Stimulated activated CD8-positive, alpha-beta memory T cell treated with anti-CD3 and anti-CD28 coated beads, Interleukin-2, amount 100 ng/mL, for 48 hours (primary cell): ENCODE results near the gene FIGNL1.

ENCODE experiments used
- DNase-seq, 2 donors: peaks; one replicate each; pipeline ENCODE4 v3.0.0-alpha.2; 2020; ENCODE audit warnings: low read depth in 2 of 2

FIGNL1 gene

DNA sequence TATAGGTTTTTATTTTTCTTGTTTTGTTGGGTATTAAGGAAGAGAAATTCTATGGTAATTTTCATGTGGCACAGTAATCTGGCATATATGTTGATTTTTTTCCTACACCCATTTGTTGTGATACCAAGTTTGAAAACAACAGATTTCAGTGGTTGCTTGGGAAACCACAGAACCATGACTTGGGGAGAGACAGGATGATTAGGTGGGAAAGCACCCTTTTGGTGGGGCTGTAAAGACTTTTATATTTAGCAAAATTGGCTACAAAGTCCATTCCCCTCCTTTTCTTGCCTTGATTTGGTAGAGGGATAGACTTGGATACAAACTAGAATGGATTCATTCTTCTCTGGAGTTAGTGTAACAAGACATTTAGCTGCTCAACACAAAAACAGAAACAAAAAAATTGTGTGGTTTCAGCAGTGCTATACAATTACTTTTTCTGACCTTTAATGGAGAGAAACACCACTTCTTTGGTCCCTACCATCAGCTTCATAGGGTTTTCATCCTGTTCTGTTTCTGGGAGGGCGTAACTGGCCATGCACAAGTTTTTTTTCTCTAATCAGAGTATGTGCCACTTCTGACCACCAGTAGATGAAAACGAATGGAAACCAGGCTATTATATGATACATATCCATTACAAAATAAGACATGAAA lies 52.7 kb downstream of the FIGNL1 start:
- DNase-seq: no peak

DNA sequence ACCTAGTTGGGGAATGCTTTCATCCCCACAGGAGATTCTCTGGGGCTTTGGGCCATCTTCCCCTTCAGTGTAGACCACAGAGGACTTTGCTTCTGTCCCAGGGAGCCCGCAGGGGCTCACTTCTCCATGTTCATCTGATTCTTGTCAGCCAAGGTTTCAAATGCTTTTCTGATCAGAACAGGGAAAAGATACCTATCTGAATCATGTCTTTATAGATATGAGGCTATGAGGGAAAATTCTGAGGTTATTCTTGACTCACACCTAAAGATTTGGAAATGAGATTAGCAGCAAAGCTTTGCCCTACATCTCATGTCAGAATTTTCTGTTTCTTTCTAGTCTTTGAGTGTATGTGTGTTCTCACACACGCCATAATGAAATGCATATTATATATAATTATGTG lies 53.3 kb downstream of the FIGNL1 start:
- DNase-seq: no peak

DNA sequence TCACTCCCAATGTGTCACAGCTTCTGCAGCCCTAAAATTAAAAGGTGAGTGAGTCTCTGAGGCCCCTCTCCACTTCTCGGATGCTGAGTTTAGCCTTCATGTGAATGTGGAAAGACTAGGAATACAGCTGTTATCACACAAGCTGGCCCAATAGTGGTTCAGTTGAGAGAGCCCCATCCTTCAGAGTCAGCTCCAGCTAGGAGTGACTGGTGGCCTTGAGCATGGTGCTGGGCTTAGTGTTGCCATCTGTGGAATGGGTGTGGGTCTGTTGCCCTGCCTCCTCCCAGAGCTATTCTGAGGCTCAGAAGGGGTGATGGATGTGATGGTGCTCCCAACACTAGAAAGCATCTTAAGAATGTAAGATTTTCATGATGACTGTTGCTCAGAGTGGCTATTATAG lies 55.8 kb downstream of the FIGNL1 start:
- no peak for DNase-seq
